ENCODE results near the gene TXNDC17.

- TF ChIP-seq CEBPB (IDR thresholded peaks at IDR 0.05) (no peak), EGR1 (IDR thresholded peaks at IDR 0.05) (no peak), CREB1 (IDR thresholded peaks at IDR 0.05; ENCODE audit: low read depth) (no peak), RAD21 (IDR thresholded peaks at IDR 0.05; ENCODE audit: low read depth) (no peak), YY1 (IDR thresholded peaks at IDR 0.05; ENCODE audit: low read depth) (no peak), EP300 (IDR thresholded peaks at IDR 0.05; ENCODE audit: borderline replicate concordance) (no peak), NFIC (IDR thresholded peaks at IDR 0.05) (no peak), ZBTB7A (IDR thresholded peaks at IDR 0.05; ENCODE audit: low read depth) (no peak)
- TF ChIP-seq, protein P1, sequence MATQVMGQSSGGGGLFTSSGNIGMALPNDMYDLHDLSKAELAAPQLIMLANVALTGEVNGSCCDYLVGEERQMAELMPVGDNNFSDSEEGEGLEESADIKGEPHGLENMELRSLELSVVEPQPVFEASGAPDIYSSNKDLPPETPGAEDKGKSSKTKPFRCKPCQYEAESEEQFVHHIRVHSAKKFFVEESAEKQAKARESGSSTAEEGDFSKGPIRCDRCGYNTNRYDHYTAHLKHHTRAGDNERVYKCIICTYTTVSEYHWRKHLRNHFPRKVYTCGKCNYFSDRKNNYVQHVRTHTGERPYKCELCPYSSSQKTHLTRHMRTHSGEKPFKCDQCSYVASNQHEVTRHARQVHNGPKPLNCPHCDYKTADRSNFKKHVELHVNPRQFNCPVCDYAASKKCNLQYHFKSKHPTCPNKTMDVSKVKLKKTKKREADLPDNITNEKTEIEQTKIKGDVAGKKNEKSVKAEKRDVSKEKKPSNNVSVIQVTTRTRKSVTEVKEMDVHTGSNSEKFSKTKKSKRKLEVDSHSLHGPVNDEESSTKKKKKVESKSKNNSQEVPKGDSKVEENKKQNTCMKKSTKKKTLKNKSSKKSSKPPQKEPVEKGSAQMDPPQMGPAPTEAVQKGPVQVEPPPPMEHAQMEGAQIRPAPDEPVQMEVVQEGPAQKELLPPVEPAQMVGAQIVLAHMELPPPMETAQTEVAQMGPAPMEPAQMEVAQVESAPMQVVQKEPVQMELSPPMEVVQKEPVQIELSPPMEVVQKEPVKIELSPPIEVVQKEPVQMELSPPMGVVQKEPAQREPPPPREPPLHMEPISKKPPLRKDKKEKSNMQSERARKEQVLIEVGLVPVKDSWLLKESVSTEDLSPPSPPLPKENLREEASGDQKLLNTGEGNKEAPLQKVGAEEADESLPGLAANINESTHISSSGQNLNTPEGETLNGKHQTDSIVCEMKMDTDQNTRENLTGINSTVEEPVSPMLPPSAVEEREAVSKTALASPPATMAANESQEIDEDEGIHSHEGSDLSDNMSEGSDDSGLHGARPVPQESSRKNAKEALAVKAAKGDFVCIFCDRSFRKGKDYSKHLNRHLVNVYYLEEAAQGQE (IDR thresholded peaks at IDR 0.05; ENCODE audit: low read depth) = no peak
Observed at GRCh38 chr17:6632530-6632929, 8.3 kb upstream of the TXNDC17 start.

All from Ishikawa (cell line).